Activated CD4-positive, alpha-beta memory T cell treated with anti-CD3 and anti-CD28 coated beads for 36 hours (primary cell): ENCODE measurements around the gene DCST1. TPM values are rescaled to one million over a fixed set of nuclear protein-coding genes. Genes with fewer than 3 reads are reported as not detected.

Experiments used
- CTCF ChIA-PET: fragments of 350-600 bp; sonication (Branson Sonifier 250); formaldehyde crosslinking; loops from one replicate; lab custom pipeline; 2021; ENCODE audit warnings: antibody characterized with exemption, inconsistent platforms; lab: Charles Lee
- POLR2A ChIA-PET: fragments of 350-600 bp; sonication (Branson Sonifier 250); formaldehyde crosslinking; loops from one replicate; lab custom pipeline; 2021; ENCODE audit warnings: antibody characterized with exemption; lab: Charles Lee
- DNase-seq: peaks from one replicate; pipeline ENCODE4 v3.0.0-alpha.2; 2020
- H3K27ac Mint-ChIP-seq: one replicate; pipeline ENCODE4 v1.8.0; 2021; ENCODE audit warnings: mixed read lengths
- H3K27me3 Mint-ChIP-seq: one replicate; pipeline ENCODE4 v1.8.0; 2021; ENCODE audit warnings: mixed read lengths
- H3K36me3 Mint-ChIP-seq: one replicate; pipeline ENCODE4 v1.8.0; 2021; ENCODE audit warnings: mixed read lengths
- H3K4me1 Mint-ChIP-seq: one replicate; pipeline ENCODE4 v1.8.0; 2021; ENCODE audit warnings: low read depth, mixed read lengths
- H3K4me3 Mint-ChIP-seq: one replicate; pipeline ENCODE4 v1.8.0; 2021; ENCODE audit warnings: mild to moderate bottlenecking, mixed read lengths
- H3K9me3 Mint-ChIP-seq: one replicate; pipeline ENCODE4 v1.8.0; 2021; ENCODE audit warnings: mixed read lengths
- intact Hi-C: fragments of 100-400 bp; cut with micrococcal nuclease; formaldehyde crosslinking; loops from one replicate; pipeline ENCODE4 v1.15.1; 2023
- total RNA-seq, 2 experiments: library from RNA; stranded (reverse); gene quantifications; one replicate each; pipeline ENCODE4 v1.2.3, GENCODE V29; 2021

Gene DCST1
- total RNA-seq, 2 experiments from 2014 or later: 0.14 TPM; not detected in 1

- CTCF ChIA-PET: interaction anchor here (1.0 to 5.2 kb wide), 3 partner anchors 12 to 43 kb away, joined by 3 to 23 read pairs (median 10); partner anchors contain the start of gene ADAM15
Measured at GRCh38 chr1:155037851-155038441, 4.3 kb downstream of the DCST1 start.

DNA sequence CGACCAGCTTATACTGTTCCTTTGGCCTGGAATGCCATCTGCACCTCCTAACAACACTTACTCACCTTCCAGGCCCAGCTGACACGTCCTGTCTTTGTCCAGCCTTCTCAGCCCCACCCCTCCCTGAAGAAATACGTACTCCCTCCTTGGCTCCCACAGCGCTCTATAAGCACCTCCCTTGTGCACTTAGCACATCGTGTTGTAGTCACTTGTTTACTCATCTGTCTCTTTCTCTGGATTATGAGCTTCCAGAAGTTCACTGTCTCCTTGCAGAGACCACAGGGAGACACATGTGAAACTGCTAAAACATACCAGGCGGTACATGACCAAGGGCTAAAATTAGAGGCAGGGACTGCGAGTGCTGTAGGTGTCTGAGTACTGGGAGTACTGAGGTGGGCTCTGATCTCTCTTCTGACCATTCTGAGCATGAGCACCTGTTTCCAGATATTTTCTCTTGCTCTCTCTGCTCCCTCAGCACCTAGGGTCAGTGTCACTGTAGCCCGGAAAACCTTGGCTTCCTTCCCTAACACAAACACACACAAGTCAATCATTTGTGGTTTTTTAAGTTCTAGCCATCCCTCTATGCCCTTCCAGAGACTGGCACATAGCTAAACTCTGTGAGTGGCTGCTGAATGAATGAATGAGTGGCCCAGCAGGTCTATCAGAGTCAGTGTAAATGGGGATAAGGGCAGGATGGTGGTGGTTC, 5.1 kb downstream of the DCST1 start:
- ChIA-PET POLR2A (no interaction called here), CTCF (interaction anchor here (0.5 to 5.2 kb wide), 6 partner anchors 12 to 166 kb away, joined by 3 to 23 read pairs (median 4); partner anchors contain the start of gene ADAM15)
- Mint-ChIP-seq H3K4me3 (no peak overlapping the region), H3K9me3 (no peaks in the 10 kb centered on the region), H3K27ac (no peak overlapping the region), H3K27me3 (peaks cover 2% of the 10 kb centered on the region), H3K4me1 (no peaks in the 10 kb centered on the region), H3K36me3 (no peaks in the 10 kb centered on the region)
- intact Hi-C loops: no loop called here
- no peak for DNase-seq

More at GRCh38 chr1:155037851-155038441, 4.3 kb downstream of the DCST1 start:
- Mint-ChIP-seq H3K27ac (no peak overlapping the region), H3K27me3 (peaks cover 2% of the 10 kb centered on the region), H3K4me3 (no peak overlapping the region), H3K36me3 (no peaks in the 10 kb centered on the region), H3K4me1 (no peaks in the 10 kb centered on the region), H3K9me3 (no peaks in the 10 kb centered on the region)
- no peak for DNase-seq
- intact Hi-C loops: no loop called here
- POLR2A ChIA-PET: no interaction called here

- ChIA-PET POLR2A (no interaction called here), CTCF (interaction anchor here (0.5 to 5.2 kb wide), 6 partner anchors 11 to 166 kb away, joined by 3 to 23 read pairs (median 4); partner anchors contain the start of gene ADAM15)
- no peak overlapping the region for H3K4me3 Mint-ChIP-seq
- no peaks in the 10 kb centered on the region for H3K4me1 Mint-ChIP-seq
- intact Hi-C loops: no loop called here
- H3K27me3 Mint-ChIP-seq: peaks cover 2% of the 10 kb centered on the region
- H3K9me3 Mint-ChIP-seq: no peaks in the 10 kb centered on the region
- H3K36me3 Mint-ChIP-seq: no peaks in the 10 kb centered on the region
- DNase-seq: no peak
- no peak overlapping the region for H3K27ac Mint-ChIP-seq
Measured at GRCh38 chr1:155039308-155039669, 5.7 kb downstream of the DCST1 start.

DNA sequence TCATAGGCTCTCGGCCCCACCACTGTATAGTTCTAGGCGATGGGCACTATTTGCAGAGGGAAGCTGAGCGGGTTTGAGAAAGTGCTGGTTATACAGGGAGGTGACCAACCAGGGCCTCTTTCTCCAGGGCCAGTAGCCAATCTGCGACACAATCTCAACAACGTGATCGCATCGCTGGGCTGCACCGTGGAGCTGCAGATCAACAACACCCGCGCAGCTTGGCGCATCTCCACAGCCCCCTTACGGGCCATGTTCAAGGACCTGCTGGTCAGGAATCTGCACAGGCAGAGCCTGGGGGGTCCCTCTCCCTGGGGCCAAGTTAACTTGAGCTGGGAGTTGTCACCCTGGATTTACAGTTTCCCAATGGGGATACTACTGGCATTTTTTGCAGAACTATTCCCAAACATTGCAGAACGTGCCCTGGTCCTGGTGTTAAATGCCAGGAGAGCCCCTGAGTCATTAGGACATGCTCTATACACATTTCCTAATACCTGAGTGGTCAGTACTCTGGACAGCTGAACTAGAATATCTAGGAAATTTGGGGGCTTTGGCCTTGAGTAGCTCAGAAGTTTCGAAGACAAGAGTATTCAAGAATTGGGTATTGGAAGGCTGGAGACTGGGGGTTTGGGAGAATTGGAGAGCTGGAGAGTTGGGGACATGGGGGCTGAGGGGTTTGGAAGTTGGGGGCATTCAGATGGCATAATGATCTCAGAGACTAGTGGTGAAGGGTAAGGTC, 6.9 kb downstream of the DCST1 start:
- no peak overlapping the region for H3K27ac Mint-ChIP-seq
- peaks cover 7% of the 10 kb centered on the region for H3K4me1 Mint-ChIP-seq
- peaks cover 2% of the 10 kb centered on the region for H3K27me3 Mint-ChIP-seq
- ChIA-PET CTCF (interaction anchor here (1.0 to 15.3 kb wide), 5 partner anchors 10 to 481 kb away, joined by 3 to 245 read pairs (median 4); partner anchors contain the start of genes ADAM15 and EFNA4), POLR2A (interaction anchor here (1.1 kb wide), 1 partner anchor 20 kb away, joined by 3 read pairs; no protein-coding TSS in a partner anchor)
- no peaks in the 10 kb centered on the region for H3K36me3 Mint-ChIP-seq
- no peak overlapping the region for H3K4me3 Mint-ChIP-seq
- intact Hi-C loops: no loop called here
- no peak for DNase-seq
- H3K9me3 Mint-ChIP-seq: no peaks in the 10 kb centered on the region

- Mint-ChIP-seq H3K4me1 (peaks cover 7% of the 10 kb centered on the region), H3K36me3 (no peaks in the 10 kb centered on the region), H3K27me3 (peaks cover 2% of the 10 kb centered on the region), H3K9me3 (no peaks in the 10 kb centered on the region), H3K4me3 (no peak overlapping the region), H3K27ac (no peak overlapping the region)
- DNase-seq: no peak
- ChIA-PET POLR2A (no interaction called here), CTCF (interaction anchor here (1.3 to 15.3 kb wide), 5 partner anchors 17 to 125 kb away, joined by 5 to 245 read pairs (median 19); partner anchors contain the start of gene EFNA4)
- intact Hi-C loops: no loop called here
Measured at GRCh38 chr1:155042789-155043188, 9.2 kb downstream of the DCST1 start.

GRCh38 chr1:155043301-155043702, 9.7 kb downstream of the DCST1 start:
- H3K27me3 Mint-ChIP-seq: peaks cover 2% of the 10 kb centered on the region
- ChIA-PET CTCF (interaction anchor here (0.9 to 15.3 kb wide), 18 partner anchors 9 to 129 kb away, joined by 3 to 245 read pairs (median 6); partner anchors contain the start of genes DCST1, EFNA4, KRTCAP2 and PBXIP1), POLR2A (no interaction called here)
- no peak overlapping the region for H3K4me3 Mint-ChIP-seq
- no peaks in the 10 kb centered on the region for H3K9me3 Mint-ChIP-seq
- H3K36me3 Mint-ChIP-seq: no peaks in the 10 kb centered on the region
- H3K27ac Mint-ChIP-seq: no peak overlapping the region
- intact Hi-C loops: no loop called here
- H3K4me1 Mint-ChIP-seq: peaks cover 7% of the 10 kb centered on the region
- DNase-seq: no peak

DNA sequence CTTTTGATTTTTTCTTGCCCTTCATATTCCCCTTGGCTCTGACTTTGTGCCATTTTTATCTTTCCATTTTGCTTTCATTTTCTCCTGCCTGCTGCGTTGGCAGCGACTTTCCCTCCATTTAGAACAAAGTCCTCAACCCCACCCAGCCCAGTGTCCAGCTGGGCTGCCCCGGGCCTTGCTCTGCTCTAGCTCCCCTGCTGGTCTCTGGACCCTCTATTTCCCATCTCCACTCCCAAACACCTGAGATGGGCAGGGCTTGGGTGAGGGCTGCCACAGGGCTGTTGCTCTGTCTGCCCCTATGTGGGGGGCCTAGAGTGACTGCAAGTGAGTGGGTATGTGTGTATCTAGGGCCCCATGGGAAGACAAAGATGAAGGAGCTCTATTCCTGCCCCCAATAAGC, 10.2 kb downstream of the DCST1 start:
- H3K9me3 Mint-ChIP-seq: no peaks in the 10 kb centered on the region
- CTCF ChIA-PET: interaction anchor here (0.9 to 15.3 kb wide), 24 partner anchors 9 to 134 kb away, joined by 3 to 245 read pairs (median 6); partner anchors contain the start of genes DCST1, EFNA3, EFNA4 and KRTCAP2
- peaks cover 2% of the 10 kb centered on the region for H3K27me3 Mint-ChIP-seq
- POLR2A ChIA-PET: no interaction called here
- peaks cover 7% of the 10 kb centered on the region for H3K4me1 Mint-ChIP-seq
- H3K4me3 Mint-ChIP-seq: no peak overlapping the region
- DNase-seq: no peak
- intact Hi-C loops: loop anchor here (2.0 kb wide), 1 partner anchor 41 kb away; no protein-coding TSS in a partner anchor
- no peaks in the 10 kb centered on the region for H3K36me3 Mint-ChIP-seq
- no peak overlapping the region for H3K27ac Mint-ChIP-seq

- DNase-seq: no peak
- CTCF ChIA-PET: interaction anchor here (0.6 to 15.3 kb wide), 27 partner anchors 10 to 133 kb away, joined by 3 to 245 read pairs (median 5); partner anchors contain the start of genes DCST1, EFNA3, EFNA4 and KRTCAP2
- Mint-ChIP-seq H3K27me3 (peaks cover under 1% of the 10 kb centered on the region), H3K27ac (no peak overlapping the region), H3K9me3 (no peaks in the 10 kb centered on the region), H3K4me3 (no peak overlapping the region), H3K36me3 (no peaks in the 10 kb centered on the region), H3K4me1 (peaks cover 7% of the 10 kb centered on the region)
- POLR2A ChIA-PET: interaction anchor here (1.5 kb wide), 1 partner anchor 41 kb away, joined by 4 read pairs; no protein-coding TSS in a partner anchor
- intact Hi-C loops: loop anchor here (2.0 kb wide), 1 partner anchor 40 kb away; no protein-coding TSS in a partner anchor
Measured at GRCh38 chr1:155044365-155044764, 10.7 kb downstream of the DCST1 start.

GRCh38 chr1:155044812-155045657, 11.4 kb downstream of the DCST1 start:
- intact Hi-C loops: loop anchor here (1.0 to 2.0 kb wide), 2 partner anchors 16 to 40 kb away; no protein-coding TSS in a partner anchor
- peak; percentile 76 for DNase-seq
- H3K27me3 Mint-ChIP-seq: no peaks in the 10 kb centered on the region
- CTCF ChIA-PET: interaction anchor here (0.5 to 15.3 kb wide), 28 partner anchors 10 to 288 kb away, joined by 3 to 245 read pairs (median 5); partner anchors contain the start of genes EFNA3, EFNA4, KRTCAP2 and PBXIP1
- no peaks in the 10 kb centered on the region for H3K36me3 Mint-ChIP-seq
- no peak overlapping the region for H3K27ac Mint-ChIP-seq
- no peak overlapping the region for H3K4me3 Mint-ChIP-seq
- H3K4me1 Mint-ChIP-seq: peaks cover 8% of the 10 kb centered on the region
- no peaks in the 10 kb centered on the region for H3K9me3 Mint-ChIP-seq
- POLR2A ChIA-PET: interaction anchor here (0.9 to 1.5 kb wide), 2 partner anchors 40 to 41 kb away, joined by 3 to 4 read pairs; no protein-coding TSS in a partner anchor

GRCh38 chr1:155048449-155049334, 15.1 kb downstream of the DCST1 start:
- POLR2A ChIA-PET: no interaction called here
- intact Hi-C loops: no loop called here
- H3K27ac Mint-ChIP-seq: no peak overlapping the region

More at GRCh38 chr1:155048449-155049334, 15.1 kb downstream of the DCST1 start:
- DNase-seq: no peak
- Mint-ChIP-seq H3K9me3 (no peaks in the 10 kb centered on the region), H3K36me3 (no peaks in the 10 kb centered on the region), H3K27me3 (no peaks in the 10 kb centered on the region), H3K4me3 (no peak overlapping the region), H3K4me1 (peaks cover 29% of the 10 kb centered on the region)
- CTCF ChIA-PET: interaction anchor here (0.7 to 15.3 kb wide), 3 partner anchors 11 to 36 kb away, joined by 3 to 245 read pairs (median 16); partner anchors contain the start of gene EFNA4
